HG03457 (cell line): Measurements from ENCODE around the gene DENND2D.

Experiments
- ATAC-seq: cut with Tn5 transposase; IDR thresholded peaks from one replicate; pipeline ENCODE4 v1.9.1; 2021; ENCODE audit warnings: moderate number of reproducible peaks; ENCODE audit not compliant: unreplicated experiment

Gene DENND2D

GRCh38 chr1:111199881-111200801 lies at the start of gene DENND2D:
Gene DENND2D (minus strand): TSS chr1:111200646. CDS start chr1:111200459, 187 bp downstream.
- no peak for ATAC-seq

- ATAC-seq, result no peak
Observed at GRCh38 chr1:111249960-111250359, 49.5 kb upstream of the DENND2D start.

- ATAC-seq, result no peak
Observed at GRCh38 chr1:111247125-111247838, 46.8 kb upstream of the DENND2D start.

- ATAC-seq, result no peak
Observed at GRCh38 chr1:111242805-111243523, 42.5 kb upstream of the DENND2D start.

GRCh38 chr1:111241797-111242196 lies 41.4 kb upstream of the DENND2D start:
- no peak for ATAC-seq

- ATAC-seq, result no peak
Observed at GRCh38 chr1:111238056-111238795, 37.8 kb upstream of the DENND2D start.

GRCh38 chr1:111236806-111237205 lies 36.4 kb upstream of the DENND2D start:
- ATAC-seq, result no peak

GRCh38 chr1:111236379-111236778 lies 35.9 kb upstream of the DENND2D start:
- no peak for ATAC-seq

GRCh38 chr1:111234866-111235265 lies 34.4 kb upstream of the DENND2D start:
- no peak for ATAC-seq

GRCh38 chr1:111234258-111234657 lies 33.8 kb upstream of the DENND2D start:
- no peak for ATAC-seq

- ATAC-seq, result no peak
Observed at GRCh38 chr1:111232134-111232533, 31.7 kb upstream of the DENND2D start.

- no peak for ATAC-seq
Observed at GRCh38 chr1:111228748-111229126, 28.3 kb upstream of the DENND2D start.

- no peak for ATAC-seq
Observed at GRCh38 chr1:111227851-111228747, 27.7 kb upstream of the DENND2D start.

- ATAC-seq, result no peak
Observed at GRCh38 chr1:111227434-111227833, 27.0 kb upstream of the DENND2D start, which contains the start of gene CHI3L2. Gene CHI3L2 (plus strand): TSS chr1:111227713. CDS start chr1:111227730, 17 bp downstream.

- no peak for ATAC-seq
Observed at GRCh38 chr1:111225717-111226400, 25.4 kb upstream of the DENND2D start.

GRCh38 chr1:111225091-111225490 lies 24.6 kb upstream of the DENND2D start:
- ATAC-seq, result no peak

GRCh38 chr1:111223126-111223685 lies 22.8 kb upstream of the DENND2D start:
- ATAC-seq, result no peak

GRCh38 chr1:111222308-111223125 lies 22.1 kb upstream of the DENND2D start:
- ATAC-seq, result peak; percentile 5
